Osteoblast (primary cell): ENCODE results near the gene COL6A2. TPM values are rescaled to one million over a fixed set of nuclear protein-coding genes. Genes with fewer than 3 reads are reported as not detected.
"Not testable (repeated sequence)": the region's sequence is repeated elsewhere in the genome, so short reads cannot be mapped to it uniquely, and the experiment has no call there.

Experiments used
- DNase-seq: peaks from one replicate; pipeline ENCODE4 v3.0.0; 2011; ENCODE audit warnings: low spot score, mixed read lengths; ENCODE audit not compliant: insufficient read length; ENCODE audit errors: missing footprints
- H2AFZ ChIP-seq: 2 replicates; pipeline ENCODE4 v1.6.0; 2011; ENCODE audit warnings: mild to moderate bottlenecking, low read length
- H3K27ac ChIP-seq: 2 replicates; pipeline ENCODE4 v1.5.1; 2011; ENCODE audit warnings: mild to moderate bottlenecking, low read depth, low read length, moderate library complexity
- H3K27me3 ChIP-seq: 2 replicates; pipeline ENCODE4 v1.6.0; 2012; ENCODE audit warnings: mild to moderate bottlenecking, control low read depth, inconsistent platforms, low read length, moderate library complexity; ENCODE audit not compliant: insufficient read depth
- H3K36me3 ChIP-seq: 2 replicates; pipeline ENCODE4 v1.5.1; 2011; ENCODE audit warnings: mild to moderate bottlenecking, low read length, control low read depth, moderate library complexity; ENCODE audit not compliant: insufficient read depth
- H3K4me1 ChIP-seq: 2 replicates; pipeline ENCODE4 v1.5.1; 2011; ENCODE audit warnings: mild to moderate bottlenecking, low read length, control low read depth, moderate library complexity; ENCODE audit not compliant: insufficient read depth
- H3K4me2 ChIP-seq: 2 replicates; pipeline ENCODE4 v1.6.0; 2011; ENCODE audit warnings: mild to moderate bottlenecking, low read length; ENCODE audit not compliant: insufficient read depth
- H3K4me3 ChIP-seq: fragments of 200-600 bp; sonication (generic); 3 replicates; pipeline ENCODE4 v1.5.1; 2012; ENCODE audit warnings: mild to moderate bottlenecking, low read length, inconsistent platforms; ENCODE audit not compliant: insufficient read depth
- H3K79me2 ChIP-seq: 2 replicates; pipeline ENCODE4 v1.6.0; 2012; ENCODE audit warnings: mild to moderate bottlenecking, low read length, control low read depth, inconsistent platforms; ENCODE audit not compliant: insufficient read depth
- H3K9me3 ChIP-seq: 2 replicates; pipeline ENCODE4 v1.5.1; 2011; ENCODE audit warnings: low read depth, low read length, control low read depth
- H4K20me1 ChIP-seq: 2 replicates; pipeline ENCODE4 v1.6.0; 2012; ENCODE audit warnings: mild to moderate bottlenecking, low read length, control low read depth; ENCODE audit not compliant: insufficient read depth
- total RNA-seq: library from RNA; depleted of rRNA; stranded (reverse); fragments of >200 nt; gene quantifications from 2 replicates; pipeline ENCODE4 v1.2.3, GENCODE V29; 2012
- TF ChIP-seq, protein P1 (sequence below): IDR thresholded peaks from 2 replicates; pipeline ENCODE4 v1.5.1; 2011; ENCODE audit warnings: mild to moderate bottlenecking, low read depth, low read length, moderate library complexity; ENCODE audit errors: extremely low read depth

Gene COL6A2
- total RNA-seq, 1 donor: 1,265 TPM

DNA sequence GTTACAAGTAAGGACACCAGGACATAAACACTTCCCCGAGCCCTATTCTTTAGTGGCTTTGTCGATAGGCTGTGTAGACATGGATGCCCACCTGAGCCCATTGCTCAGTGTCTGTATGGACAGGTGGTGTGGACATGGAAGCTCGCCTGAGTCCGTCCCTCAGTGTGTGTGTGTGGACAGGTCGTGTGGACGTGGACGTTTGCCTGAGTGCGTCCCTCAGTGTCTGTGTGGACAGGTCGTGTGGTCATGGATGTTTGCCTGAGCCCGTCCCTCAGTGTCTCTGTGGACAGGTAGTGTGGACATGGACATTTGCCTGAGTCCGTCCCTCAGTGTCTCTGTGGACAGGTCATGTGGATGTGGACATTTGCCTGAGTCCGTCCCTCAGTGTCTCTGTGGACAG, 38.7 kb upstream of the COL6A2 start:
- no peak for DNase-seq
- no peaks in the 10 kb centered on the region for H3K27me3 ChIP-seq
- no peak overlapping the region for H3K4me2 ChIP-seq
- H3K4me3 ChIP-seq: no peak overlapping the region
- no peak overlapping the region for H2AFZ ChIP-seq
- no peaks in the 10 kb centered on the region for H3K9me3 ChIP-seq
- H3K4me1 ChIP-seq: peaks cover 50% of the 10 kb centered on the region
- TF ChIP-seq, protein P1, sequence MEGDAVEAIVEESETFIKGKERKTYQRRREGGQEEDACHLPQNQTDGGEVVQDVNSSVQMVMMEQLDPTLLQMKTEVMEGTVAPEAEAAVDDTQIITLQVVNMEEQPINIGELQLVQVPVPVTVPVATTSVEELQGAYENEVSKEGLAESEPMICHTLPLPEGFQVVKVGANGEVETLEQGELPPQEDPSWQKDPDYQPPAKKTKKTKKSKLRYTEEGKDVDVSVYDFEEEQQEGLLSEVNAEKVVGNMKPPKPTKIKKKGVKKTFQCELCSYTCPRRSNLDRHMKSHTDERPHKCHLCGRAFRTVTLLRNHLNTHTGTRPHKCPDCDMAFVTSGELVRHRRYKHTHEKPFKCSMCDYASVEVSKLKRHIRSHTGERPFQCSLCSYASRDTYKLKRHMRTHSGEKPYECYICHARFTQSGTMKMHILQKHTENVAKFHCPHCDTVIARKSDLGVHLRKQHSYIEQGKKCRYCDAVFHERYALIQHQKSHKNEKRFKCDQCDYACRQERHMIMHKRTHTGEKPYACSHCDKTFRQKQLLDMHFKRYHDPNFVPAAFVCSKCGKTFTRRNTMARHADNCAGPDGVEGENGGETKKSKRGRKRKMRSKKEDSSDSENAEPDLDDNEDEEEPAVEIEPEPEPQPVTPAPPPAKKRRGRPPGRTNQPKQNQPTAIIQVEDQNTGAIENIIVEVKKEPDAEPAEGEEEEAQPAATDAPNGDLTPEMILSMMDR: no peak
- no peaks in the 10 kb centered on the region for H3K36me3 ChIP-seq
- no peaks in the 10 kb centered on the region for H4K20me1 ChIP-seq
- no peaks in the 10 kb centered on the region for H3K79me2 ChIP-seq
- peak overlapping the region; percentile 93 for H3K27ac ChIP-seq

DNA sequence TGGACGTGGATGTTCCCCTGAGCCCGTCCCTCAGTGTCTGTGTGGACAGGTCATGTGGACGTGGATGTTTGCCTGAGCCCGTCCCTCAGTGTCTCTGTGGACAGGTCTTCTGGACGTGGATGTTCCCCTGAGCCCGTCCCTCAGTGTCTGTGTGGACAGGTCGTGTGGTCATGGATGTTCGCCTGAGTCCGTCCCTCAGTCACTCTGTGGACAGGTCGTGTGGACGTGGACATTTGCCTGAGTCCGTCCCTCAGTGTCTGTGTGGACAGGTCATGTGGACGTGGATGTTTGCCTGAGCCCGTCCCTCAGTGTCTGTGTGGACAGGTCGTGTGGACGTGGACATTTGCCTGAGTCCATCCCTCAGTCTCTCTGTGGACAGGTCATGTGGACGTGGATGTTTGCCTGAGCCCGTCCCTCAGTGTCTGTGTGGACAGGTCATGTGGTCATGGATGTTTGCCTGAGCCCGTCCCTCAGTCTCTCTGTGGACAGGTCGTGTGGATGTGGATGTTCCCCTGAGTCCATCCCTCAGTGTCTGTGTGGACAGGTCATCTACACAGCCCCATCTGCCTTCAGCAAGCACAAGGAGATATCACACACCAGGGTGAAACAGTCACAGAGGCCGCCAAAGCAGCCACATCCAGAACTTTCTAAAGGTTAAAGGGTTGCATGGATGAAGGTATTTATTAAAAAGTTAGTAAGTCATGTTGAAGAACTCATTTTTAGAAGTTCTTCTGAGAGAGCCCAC, 38.0 kb upstream of the COL6A2 start:
- H3K27me3 ChIP-seq, H3K36me3 ChIP-seq, H4K20me1 ChIP-seq, H3K4me3 ChIP-seq, H3K9me3 ChIP-seq, H2AFZ ChIP-seq, H3K79me2 ChIP-seq: not testable (repeated sequence)
- DNase-seq: peak; percentile 89
- peaks cover 47% of the 10 kb centered on the region for H3K4me1 ChIP-seq
- peak overlapping the region; percentile 2 for H3K4me2 ChIP-seq
- H3K27ac ChIP-seq: peak overlapping the region; percentile 99

DNA sequence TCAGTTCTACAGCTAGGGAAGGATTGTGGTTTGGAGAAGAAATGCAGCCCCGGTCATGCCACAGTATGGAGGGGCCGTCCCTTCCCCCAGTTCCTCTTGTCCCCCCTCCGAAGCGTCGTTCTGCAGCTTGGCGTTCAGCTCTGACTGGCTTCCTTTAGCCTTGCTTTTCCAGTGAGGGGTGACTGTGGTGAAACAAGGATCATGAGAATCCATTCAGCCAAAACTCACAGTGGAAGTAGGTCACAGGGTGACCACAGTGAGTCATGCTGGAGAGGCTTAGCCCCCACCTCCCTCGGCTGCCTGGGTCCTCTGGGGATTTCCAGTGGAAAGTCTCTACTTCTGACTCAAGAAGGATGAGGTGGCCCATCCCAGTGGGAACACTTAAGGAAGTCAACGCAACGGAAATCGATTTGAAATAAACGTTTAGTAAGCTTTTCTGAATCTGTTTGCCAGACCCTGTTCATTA, 37.3 kb upstream of the COL6A2 start:
- H2AFZ ChIP-seq: no peak overlapping the region
- peaks cover 52% of the 10 kb centered on the region for H3K4me1 ChIP-seq
- H3K79me2 ChIP-seq: no peaks in the 10 kb centered on the region
- TF ChIP-seq, protein P1: no peak
- peak overlapping the region; percentile 28 for H3K4me3 ChIP-seq
- no peaks in the 10 kb centered on the region for H4K20me1 ChIP-seq
- peak overlapping the region; percentile 47 for H3K4me2 ChIP-seq
- H3K9me3 ChIP-seq: no peaks in the 10 kb centered on the region
- DNase-seq: peak; percentile 99
- no peaks in the 10 kb centered on the region for H3K36me3 ChIP-seq
- no peaks in the 10 kb centered on the region for H3K27me3 ChIP-seq
- peak overlapping the region; percentile 99 for H3K27ac ChIP-seq

DNA sequence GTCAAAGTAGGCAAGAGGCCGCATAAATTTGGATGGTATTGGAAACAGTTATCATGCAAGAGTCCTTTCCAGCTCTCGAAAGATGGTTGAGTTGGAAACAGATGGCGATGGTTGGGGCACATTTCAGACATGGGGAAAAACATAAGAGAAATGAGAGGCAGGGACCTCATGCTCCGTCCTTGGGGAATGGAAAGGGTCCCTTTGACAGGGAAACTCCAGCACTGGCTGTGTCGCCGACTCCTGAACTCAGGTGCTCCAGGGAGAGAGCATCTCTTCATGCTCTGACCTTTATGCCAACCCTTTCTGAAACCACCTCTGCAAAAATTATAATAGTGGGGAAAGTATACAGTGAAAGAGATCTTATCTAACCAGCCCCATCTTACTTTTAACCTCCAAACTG, 36.8 kb upstream of the COL6A2 start:
- no peak overlapping the region for H2AFZ ChIP-seq
- H3K36me3 ChIP-seq: no peaks in the 10 kb centered on the region
- H3K4me3 ChIP-seq: peak overlapping the region; percentile 28
- peak overlapping the region; percentile 47 for H3K4me2 ChIP-seq
- TF ChIP-seq, protein P1: no peak
- no peaks in the 10 kb centered on the region for H3K79me2 ChIP-seq
- DNase-seq: no peak
- H3K27me3 ChIP-seq: no peaks in the 10 kb centered on the region
- peak overlapping the region; percentile 99 for H3K27ac ChIP-seq
- no peaks in the 10 kb centered on the region for H4K20me1 ChIP-seq
- H3K4me1 ChIP-seq: peaks cover 52% of the 10 kb centered on the region
- no peaks in the 10 kb centered on the region for H3K9me3 ChIP-seq
